ENCODE results near the gene ITPR2.
"Not testable (repeated sequence)": the region's sequence is repeated elsewhere in the genome, so short reads cannot be mapped to it uniquely, and the experiment has no call there.

ITPR2 gene

GRCh38 chr12:26496170-26496569 lies 336.8 kb downstream of the ITPR2 start:
- DNase-seq = no peak

- DNase-seq = peak; percentile 27
Measured at GRCh38 chr12:26493656-26494055, 339.3 kb downstream of the ITPR2 start.

GRCh38 chr12:26492406-26492805 lies 340.6 kb downstream of the ITPR2 start:
- DNase-seq = no peak

GRCh38 chr12:26489908-26490307 lies 343.1 kb downstream of the ITPR2 start:
- no peak for DNase-seq

GRCh38 chr12:26488351-26488750 lies 344.6 kb downstream of the ITPR2 start:
- DNase-seq = no peak

GRCh38 chr12:26473291-26473690 lies 359.7 kb downstream of the ITPR2 start:
- no peak for DNase-seq

GRCh38 chr12:26471560-26471959 lies 361.4 kb downstream of the ITPR2 start:
- peak; percentile 23 for DNase-seq

- DNase-seq = no peak
Measured at GRCh38 chr12:26469421-26470180, 363.4 kb downstream of the ITPR2 start.

GRCh38 chr12:26467351-26467750 lies 365.6 kb downstream of the ITPR2 start:
- DNase-seq = no peak

- no peak for DNase-seq
Measured at GRCh38 chr12:26466726-26467125, 366.3 kb downstream of the ITPR2 start.

GRCh38 chr12:26465419-26466097 lies 367.4 kb downstream of the ITPR2 start:
- no peak for DNase-seq

GRCh38 chr12:26461776-26462175 lies 371.2 kb downstream of the ITPR2 start:
- no peak for DNase-seq

GRCh38 chr12:26460361-26460760 lies 372.6 kb downstream of the ITPR2 start:
- DNase-seq = no peak

GRCh38 chr12:26455936-26456574 lies 376.9 kb downstream of the ITPR2 start:
- peak; percentile 73 for DNase-seq

GRCh38 chr12:26453246-26453645 lies 379.7 kb downstream of the ITPR2 start:
- DNase-seq = no peak

- DNase-seq = peak; percentile 17
Measured at GRCh38 chr12:26452511-26452910, 380.5 kb downstream of the ITPR2 start.

GRCh38 chr12:26451763-26452162 lies 381.2 kb downstream of the ITPR2 start:
- no peak for DNase-seq

GRCh38 chr12:26445909-26446308 lies 387.1 kb downstream of the ITPR2 start:
- no peak for DNase-seq

- no peak for DNase-seq
Measured at GRCh38 chr12:26443309-26443708, 389.7 kb downstream of the ITPR2 start.

GRCh38 chr12:26441434-26441833 lies 391.6 kb downstream of the ITPR2 start:
- DNase-seq = no peak

- DNase-seq = no peak
Measured at GRCh38 chr12:26435069-26435404, 398.0 kb downstream of the ITPR2 start.

GRCh38 chr12:26434299-26435068 lies 398.5 kb downstream of the ITPR2 start:
- peak; percentile 71 for DNase-seq

- DNase-seq = not testable (repeated sequence)
Measured at GRCh38 chr12:26433701-26434100, 399.3 kb downstream of the ITPR2 start.
